Measurements from ENCODE around the gene MXD4. TPM values are rescaled to one million over a fixed set of nuclear protein-coding genes. Genes with fewer than 3 reads are reported as not detected.
A peak's percentile ranks its signal among the peaks of the same experiment; 100 is the strongest.

MXD4 gene
- total RNA-seq, 1 experiment from 2014 or later = 19.2 TPM

- peak; percentile 99 for DNase-seq (ENCODE audit: low read depth)
Measured at GRCh38 chr4:2262145-2262943, 435 bp upstream of the MXD4 start.

DNA sequence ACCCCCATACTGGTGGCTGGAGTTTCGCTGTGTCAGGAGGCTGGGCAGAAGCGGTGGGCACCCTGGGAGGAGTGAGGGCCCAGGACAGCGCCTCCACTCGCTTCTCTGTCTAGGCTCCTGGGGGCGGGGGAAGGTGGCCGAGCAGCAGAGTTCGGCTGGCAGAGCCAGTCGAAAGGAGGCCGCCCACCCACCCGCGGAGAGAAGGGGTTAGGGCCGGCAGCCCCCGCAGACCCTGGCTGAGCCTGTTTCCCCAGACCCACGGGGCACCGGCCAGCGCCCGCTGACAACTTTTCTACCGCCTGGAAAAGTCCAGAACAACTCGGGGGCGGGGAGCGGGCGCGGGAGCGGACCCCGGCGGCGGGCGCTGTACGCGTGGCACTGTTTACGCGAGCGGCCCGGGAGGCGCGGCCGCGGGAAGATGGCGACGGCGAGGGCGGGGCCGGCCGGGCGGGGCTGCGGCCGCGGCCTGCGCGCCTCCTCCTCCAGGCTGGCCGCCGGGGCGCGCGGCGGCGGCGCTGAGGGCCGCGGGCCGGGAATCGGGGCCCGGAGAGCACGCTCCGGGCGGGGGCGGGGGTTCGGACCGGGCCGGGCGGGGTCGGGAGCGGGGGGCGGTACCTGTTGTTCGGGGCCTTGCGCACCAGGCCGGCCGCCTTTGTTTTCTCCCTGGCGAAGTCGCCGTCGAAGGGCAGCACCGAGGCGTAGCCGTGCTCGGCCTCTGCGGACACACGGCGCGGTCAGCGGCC is 628 bp downstream of the MXD4 start:
- peak; percentile 30 for DNase-seq (ENCODE audit: low read depth)

- DNase-seq (ENCODE audit: low read depth) = no peak
Measured at GRCh38 chr4:2260344-2261109, 1.4 kb downstream of the MXD4 start.

DNA sequence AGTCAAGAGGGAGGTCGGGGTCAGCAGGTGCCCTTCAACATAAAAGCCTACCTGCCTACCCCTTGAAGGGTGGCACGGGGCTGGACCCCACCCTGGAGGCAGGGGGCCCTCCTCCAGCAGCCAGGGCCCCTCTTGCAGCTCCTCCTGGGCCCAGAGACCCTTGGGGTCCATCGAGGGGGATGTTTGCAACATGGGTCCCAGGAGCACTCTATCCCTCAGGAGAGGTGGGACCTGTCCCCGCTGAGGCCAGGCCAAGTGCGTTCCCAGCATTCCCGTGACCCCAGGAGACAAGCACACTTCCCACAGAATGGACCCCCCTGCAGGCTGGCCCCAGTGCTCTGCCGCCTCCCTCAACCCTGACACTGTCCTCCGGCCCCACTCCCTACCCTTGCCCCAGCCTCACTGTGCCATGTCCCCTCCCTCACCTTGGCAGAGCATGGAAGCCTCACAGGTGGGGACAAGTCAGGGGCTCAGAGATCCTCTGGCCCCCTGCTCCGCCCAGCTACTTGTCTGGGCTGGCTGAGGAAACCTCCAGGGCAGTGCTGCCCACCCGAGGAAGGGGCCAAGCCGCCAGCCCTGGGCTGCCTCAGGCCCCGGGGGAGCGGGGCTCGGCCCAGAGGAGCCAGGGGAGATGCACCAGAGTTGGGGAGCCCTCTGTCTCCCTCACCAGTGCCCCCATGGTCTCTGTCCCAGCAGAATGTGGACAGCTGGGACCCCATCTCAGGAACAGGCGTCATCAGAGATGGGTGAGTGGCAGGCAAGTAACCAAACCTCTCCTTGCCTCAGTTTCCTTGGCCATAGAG is 2.2 kb downstream of the MXD4 start:
- no peak for DNase-seq (ENCODE audit: low read depth)

GRCh38 chr4:2259036-2259540 is 2.8 kb downstream of the MXD4 start:
- DNase-seq (ENCODE audit: low read depth) = no peak

DNA sequence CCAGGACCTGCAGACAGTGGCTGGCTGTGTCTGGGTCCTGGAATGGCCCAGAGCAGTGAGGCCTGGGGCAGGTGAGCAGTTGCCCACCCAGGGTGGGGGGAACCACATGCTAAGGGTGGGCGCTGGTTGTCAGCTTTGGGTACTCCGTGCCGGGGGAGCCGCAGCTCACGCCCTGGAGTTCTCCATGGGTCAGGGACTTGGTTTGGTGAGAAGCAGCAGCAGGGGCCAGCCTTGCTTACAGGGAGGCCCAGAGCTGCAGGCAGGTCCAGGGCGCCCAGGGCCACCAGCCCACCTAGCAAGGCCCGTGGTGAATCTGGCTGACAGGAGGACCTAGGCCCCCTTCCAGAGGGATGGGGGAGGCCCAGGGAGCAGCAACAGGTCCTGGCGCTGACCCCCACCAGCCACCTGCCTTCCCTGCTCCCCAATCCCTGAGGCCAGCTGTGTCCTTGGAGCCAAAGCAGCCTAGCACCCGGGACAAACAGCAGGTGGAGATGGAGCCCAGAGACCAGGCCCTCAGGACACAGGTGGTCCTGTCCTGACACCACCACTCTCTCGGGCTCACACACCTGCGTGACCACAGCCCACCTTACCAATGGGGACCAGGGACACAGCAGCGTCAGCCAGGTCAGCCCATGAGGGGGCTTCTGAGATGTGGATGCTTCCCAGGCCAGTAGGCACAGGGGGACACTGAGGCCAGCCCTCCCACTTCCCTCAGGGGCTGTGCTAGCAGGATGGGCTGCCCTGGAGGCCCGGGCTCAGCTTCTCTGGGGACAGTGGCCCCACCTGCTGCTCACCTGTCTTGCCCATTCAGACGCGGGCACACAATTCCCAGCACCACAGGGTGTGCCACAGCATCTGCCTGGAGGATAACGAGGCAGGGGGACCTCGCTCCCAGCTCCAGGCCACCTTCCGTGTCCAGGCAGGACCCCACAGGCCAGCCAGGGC is 3.5 kb downstream of the MXD4 start:
- DNase-seq (ENCODE audit: low read depth) = no peak

GRCh38 chr4:2257361-2258081 is 4.4 kb downstream of the MXD4 start:
- no peak for DNase-seq (ENCODE audit: low read depth)

DNA sequence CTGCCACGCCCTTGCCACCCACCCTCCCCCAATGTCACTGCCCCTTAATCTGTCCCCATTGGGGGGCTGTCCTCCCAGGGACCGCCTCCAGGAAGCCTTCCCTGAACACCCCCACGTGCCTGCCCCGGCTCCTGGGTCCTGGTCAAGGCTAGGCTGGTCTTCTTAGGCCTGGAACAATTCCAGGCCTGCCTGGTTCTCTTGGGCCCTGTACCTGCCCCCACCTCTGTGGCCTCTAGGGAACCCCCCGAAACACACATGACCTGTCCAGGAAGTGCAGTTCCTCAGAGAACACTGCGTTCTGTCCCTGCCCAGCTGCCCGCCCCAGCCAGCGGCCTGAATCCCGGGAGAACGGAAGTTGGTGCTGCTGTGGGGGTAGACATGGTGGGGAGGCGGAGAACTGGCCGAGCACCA is 5.1 kb downstream of the MXD4 start:
- DNase-seq (ENCODE audit: low read depth) = no peak

DNA sequence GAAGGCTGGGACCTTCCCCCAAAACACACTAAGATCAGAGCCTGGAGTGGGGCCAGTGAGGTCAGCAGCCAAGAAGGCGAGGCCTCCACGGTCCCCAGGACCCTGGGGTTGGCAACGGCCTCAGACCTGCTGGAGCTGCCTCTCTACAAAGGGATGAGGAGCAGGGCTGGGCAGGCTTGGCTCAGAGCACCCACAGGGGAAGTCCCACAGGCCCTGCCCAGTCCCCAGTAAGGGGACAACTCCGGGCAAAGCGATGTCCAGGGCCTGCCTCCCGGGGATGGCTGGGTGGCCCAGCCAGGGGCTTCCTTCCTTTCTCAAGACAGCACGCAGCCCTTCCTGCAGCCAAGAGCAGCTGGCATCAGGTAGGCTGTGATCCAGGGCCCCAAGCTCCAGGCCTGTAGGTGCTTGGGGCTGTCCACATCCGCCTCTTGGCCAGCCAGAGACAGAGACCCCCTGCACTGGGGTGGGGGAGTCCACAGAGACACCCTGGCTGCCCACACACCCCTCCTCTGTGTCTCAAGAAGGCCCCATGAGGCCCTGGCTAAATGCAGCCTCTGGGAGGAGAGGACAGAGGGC is 5.7 kb downstream of the MXD4 start:
- DNase-seq (ENCODE audit: low read depth) = no peak

- DNase-seq (ENCODE audit: low read depth) = no peak
Measured at GRCh38 chr4:2255501-2256155, 6.3 kb downstream of the MXD4 start.

GRCh38 chr4:2254665-2255500 is 7.0 kb downstream of the MXD4 start:
- no peak for DNase-seq (ENCODE audit: low read depth)

GRCh38 chr4:2253160-2254084 is 8.5 kb downstream of the MXD4 start:
- no peak for DNase-seq (ENCODE audit: low read depth)

GRCh38 chr4:2252530-2253091 is 9.3 kb downstream of the MXD4 start:
- no peak for DNase-seq (ENCODE audit: low read depth)

DNA sequence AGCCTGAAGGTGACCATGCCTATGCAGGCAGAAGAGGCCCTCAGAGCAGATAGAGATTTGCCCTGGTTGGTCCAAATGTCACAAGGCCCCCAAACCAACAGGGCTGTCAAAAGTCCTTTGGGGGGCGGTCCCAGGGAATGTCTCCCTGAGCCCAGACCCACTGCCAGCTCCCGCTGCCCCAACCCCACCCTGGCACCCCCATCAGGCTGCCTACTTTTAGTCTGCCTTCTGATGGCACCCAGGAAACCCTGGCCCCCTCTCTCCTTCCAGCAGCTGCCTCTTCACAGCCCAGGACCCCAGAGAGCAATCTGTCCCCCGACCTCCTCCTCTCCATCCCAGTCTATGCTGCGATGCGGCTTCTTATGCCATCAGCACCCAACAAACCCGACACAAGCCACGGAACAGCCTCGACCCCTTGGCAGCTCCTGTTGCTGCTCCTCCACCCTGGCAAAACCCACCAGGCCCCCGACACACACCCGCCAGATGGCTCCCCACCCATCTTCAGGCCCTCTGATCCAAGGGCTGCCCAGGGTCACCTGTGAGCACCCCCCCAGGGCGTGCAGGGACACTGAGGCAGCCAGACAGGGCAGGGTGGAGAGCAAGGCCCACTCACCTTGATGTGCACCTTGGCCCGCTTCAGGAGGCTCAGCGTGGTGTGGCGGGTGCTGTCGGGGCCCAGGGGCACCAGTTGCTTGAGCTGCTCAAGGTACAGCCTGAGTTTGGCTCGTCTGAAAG is 9.9 kb downstream of the MXD4 start:
- no peak for DNase-seq (ENCODE audit: low read depth)

DNA sequence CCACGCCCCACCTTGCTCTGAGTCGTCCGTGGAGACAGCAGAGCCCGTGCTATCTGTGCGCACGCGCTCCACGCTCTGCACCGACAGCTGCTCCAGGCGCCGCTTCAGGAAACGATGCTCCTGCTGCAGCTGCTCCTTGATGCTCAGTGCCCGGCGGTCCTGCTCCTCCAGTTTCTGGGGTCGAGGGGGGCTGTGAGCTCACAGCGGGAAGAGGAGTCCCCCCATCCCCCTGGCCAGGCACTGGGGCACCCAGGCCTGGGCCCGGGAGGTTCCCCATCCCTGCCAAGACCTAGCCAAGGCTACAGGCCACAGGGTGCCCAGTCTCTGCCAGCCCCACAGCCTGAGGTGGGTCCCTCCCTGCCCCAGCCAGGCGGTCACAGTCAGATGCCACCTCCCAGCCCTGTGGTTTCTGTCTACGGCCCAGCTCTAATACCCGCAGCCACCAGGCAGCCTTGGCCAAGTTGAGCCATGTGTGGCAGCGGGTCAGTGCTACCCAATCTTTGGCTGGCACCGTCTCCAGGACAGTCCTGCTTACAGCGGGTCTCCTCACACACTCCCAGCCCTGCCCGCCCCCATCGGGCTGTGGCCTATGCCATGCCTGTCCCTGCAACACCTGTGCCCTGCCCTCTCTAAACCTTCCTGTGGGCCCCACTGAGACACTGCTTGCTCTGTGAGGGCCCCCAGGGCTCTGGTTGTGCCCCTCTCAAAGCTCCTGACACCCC is 10.7 kb downstream of the MXD4 start:
- no peak for DNase-seq (ENCODE audit: low read depth)

Measured in M059J (cell line).